Hepatocyte (in vitro differentiated cells): ENCODE data around the gene TCERG1.

Experiments used
- EZH2 ChIP-seq: fragments of 200-600 bp; sonication (generic); IDR thresholded peaks from 2 replicates; pipeline ENCODE4 v1.6.1; 2016; ENCODE audit warnings: antibody characterized with exemption, mild to moderate bottlenecking, borderline replicate concordance
- TF ChIP-seq, protein P1 (sequence below): fragments of 200-600 bp; sonication (generic); IDR thresholded peaks from 2 replicates; pipeline ENCODE4 v1.5.1; 2016; ENCODE audit warnings: antibody characterized with exemption, mild to moderate bottlenecking; ENCODE audit not compliant: poor library complexity

GRCh38 chr5:146440353-146440752 is 6.8 kb upstream of the TCERG1 start:
- TF ChIP-seq EZH2 = no peak
- TF ChIP-seq, protein P1, sequence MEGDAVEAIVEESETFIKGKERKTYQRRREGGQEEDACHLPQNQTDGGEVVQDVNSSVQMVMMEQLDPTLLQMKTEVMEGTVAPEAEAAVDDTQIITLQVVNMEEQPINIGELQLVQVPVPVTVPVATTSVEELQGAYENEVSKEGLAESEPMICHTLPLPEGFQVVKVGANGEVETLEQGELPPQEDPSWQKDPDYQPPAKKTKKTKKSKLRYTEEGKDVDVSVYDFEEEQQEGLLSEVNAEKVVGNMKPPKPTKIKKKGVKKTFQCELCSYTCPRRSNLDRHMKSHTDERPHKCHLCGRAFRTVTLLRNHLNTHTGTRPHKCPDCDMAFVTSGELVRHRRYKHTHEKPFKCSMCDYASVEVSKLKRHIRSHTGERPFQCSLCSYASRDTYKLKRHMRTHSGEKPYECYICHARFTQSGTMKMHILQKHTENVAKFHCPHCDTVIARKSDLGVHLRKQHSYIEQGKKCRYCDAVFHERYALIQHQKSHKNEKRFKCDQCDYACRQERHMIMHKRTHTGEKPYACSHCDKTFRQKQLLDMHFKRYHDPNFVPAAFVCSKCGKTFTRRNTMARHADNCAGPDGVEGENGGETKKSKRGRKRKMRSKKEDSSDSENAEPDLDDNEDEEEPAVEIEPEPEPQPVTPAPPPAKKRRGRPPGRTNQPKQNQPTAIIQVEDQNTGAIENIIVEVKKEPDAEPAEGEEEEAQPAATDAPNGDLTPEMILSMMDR = no peak
